T-helper 1 cell treated with Interleukin-12 subunit alpha and Interleukin-12 subunit beta and Interleukin-4 antibody, amounts not matched to agents 30 μg/mL and 1 μg/mL, for 36 hours (primary cell): ENCODE measurements around the gene NKX2-1.

Experiments used
- H3K27ac Mint-ChIP-seq: one replicate; pipeline ENCODE4 v1.8.0; 2021; ENCODE audit warnings: mild to moderate bottlenecking, mixed read lengths
- H3K27me3 Mint-ChIP-seq: one replicate; pipeline ENCODE4 v1.8.0; 2021; ENCODE audit warnings: low read depth, mixed read lengths
- H3K36me3 Mint-ChIP-seq: one replicate; pipeline ENCODE4 v1.8.0; 2021; ENCODE audit warnings: low read depth, mixed read lengths
- H3K4me1 Mint-ChIP-seq: one replicate; pipeline ENCODE4 v1.8.0; 2021; ENCODE audit warnings: low read depth, mixed read lengths
- H3K4me3 Mint-ChIP-seq: one replicate; pipeline ENCODE4 v1.8.0; 2021; ENCODE audit warnings: mild to moderate bottlenecking, moderate library complexity, mixed read lengths
- H3K9me3 Mint-ChIP-seq: one replicate; pipeline ENCODE4 v1.8.0; 2021; ENCODE audit warnings: mixed read lengths

Gene NKX2-1

DNA sequence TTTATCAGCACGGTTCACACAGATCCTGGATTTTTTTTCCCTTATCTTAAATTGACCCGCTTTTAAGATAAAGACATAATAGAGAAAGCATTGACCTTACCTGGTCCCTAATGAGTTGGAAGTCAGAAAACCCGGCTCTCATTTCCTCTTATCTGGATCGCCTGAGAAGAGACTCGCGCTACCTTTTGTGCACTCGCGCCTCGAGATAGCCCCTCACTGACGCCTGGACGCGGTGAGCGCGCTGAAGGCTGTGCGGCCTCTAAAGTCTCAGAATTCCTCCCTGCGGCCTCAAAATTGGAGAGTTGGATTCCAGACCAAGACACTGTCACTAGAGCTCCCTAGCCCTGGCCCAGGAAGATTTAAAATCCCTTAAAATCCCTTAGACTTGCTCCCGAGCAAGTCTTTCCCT is 7.0 kb downstream of the NKX2-1 start:
- Mint-ChIP-seq H3K36me3 (peaks cover 3% of the 10 kb centered on the region), H3K27ac (no peak overlapping the region), H3K27me3 (peaks cover 82% of the 10 kb centered on the region), H3K4me1 (peaks cover 2% of the 10 kb centered on the region), H3K4me3 (no peak overlapping the region), H3K9me3 (peaks cover 4% of the 10 kb centered on the region)

DNA sequence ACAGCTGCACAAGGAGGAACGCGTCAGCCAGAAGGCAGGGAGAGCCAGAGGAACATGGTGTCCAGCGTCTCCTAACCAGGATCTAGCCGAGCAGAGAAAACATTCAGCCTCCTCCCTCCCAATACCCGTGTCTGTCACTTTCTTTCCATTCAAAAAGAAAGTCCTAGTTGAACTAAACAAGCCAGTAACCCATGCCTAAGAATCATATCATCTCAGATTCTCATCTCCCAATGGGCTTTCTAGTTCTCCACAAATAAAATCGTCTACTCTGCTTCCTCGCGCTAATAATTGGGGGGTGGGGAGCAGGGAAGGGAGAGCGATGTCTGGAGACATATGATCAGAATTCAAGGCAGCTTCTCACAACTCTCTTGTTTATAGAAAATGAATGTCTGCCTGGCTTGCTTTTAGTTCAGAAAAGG is 7.4 kb downstream of the NKX2-1 start:
- Mint-ChIP-seq H3K27ac (no peak overlapping the region), H3K9me3 (peaks cover 4% of the 10 kb centered on the region), H3K4me3 (no peak overlapping the region), H3K4me1 (peaks cover 2% of the 10 kb centered on the region), H3K27me3 (peaks cover 86% of the 10 kb centered on the region), H3K36me3 (peaks cover 7% of the 10 kb centered on the region)

DNA sequence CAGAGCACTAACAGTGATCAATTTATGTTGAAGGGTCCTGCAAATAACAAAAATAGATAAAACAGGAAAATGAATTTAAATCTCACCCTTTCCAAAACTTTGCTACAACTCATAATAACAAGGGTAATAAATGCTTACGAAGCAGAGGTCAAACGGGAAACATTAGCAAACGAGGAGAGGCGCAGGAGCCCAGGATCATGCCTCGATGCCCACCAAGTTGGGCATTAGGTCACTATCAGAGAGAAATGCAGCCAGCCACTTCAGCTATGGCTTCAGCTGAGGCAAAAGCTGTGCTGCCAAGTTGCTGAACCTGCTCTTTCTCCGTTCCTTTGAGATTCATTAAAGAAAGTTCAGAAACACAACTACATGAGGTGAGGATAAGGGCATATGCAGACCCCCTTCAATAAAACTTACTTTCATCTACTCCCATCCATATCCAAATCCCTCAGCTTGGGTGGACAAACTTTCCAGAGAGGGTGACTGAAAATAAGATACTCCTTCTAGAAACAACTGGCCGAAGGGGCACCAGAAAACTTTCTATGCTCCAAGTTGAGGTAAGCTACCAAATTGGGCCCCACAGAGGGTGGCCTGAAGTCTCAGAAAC is 7.9 kb downstream of the NKX2-1 start:
- Mint-ChIP-seq H3K27ac (no peak overlapping the region), H3K27me3 (peaks cover 91% of the 10 kb centered on the region), H3K9me3 (peaks cover 4% of the 10 kb centered on the region), H3K36me3 (peaks cover 8% of the 10 kb centered on the region), H3K4me3 (no peak overlapping the region), H3K4me1 (peaks cover 2% of the 10 kb centered on the region)

DNA sequence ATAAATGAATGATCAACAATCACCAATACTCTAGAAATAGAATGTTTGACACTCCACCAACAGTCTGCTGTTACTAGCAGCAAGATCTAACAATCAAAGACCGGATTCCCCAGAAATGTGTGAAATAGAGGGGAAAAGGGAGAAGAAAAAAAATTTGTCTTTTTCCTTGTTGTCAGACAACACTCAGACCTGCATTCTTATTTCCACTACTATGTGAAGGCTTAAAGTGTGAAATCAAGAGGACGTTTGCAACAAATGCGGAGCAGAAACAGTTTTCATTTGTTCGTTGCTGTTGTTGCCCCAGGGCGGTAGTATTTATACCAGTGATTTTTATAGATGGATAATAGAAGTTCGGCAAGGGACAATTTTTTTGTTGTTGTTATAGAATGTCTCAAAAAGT is 9.2 kb downstream of the NKX2-1 start:
- peaks cover 4% of the 10 kb centered on the region for H3K9me3 Mint-ChIP-seq
- no peak overlapping the region for H3K27ac Mint-ChIP-seq
- H3K27me3 Mint-ChIP-seq = peaks cover 89% of the 10 kb centered on the region
- no peak overlapping the region for H3K4me3 Mint-ChIP-seq
- H3K36me3 Mint-ChIP-seq = peaks cover 5% of the 10 kb centered on the region
- peaks cover under 1% of the 10 kb centered on the region for H3K4me1 Mint-ChIP-seq

DNA sequence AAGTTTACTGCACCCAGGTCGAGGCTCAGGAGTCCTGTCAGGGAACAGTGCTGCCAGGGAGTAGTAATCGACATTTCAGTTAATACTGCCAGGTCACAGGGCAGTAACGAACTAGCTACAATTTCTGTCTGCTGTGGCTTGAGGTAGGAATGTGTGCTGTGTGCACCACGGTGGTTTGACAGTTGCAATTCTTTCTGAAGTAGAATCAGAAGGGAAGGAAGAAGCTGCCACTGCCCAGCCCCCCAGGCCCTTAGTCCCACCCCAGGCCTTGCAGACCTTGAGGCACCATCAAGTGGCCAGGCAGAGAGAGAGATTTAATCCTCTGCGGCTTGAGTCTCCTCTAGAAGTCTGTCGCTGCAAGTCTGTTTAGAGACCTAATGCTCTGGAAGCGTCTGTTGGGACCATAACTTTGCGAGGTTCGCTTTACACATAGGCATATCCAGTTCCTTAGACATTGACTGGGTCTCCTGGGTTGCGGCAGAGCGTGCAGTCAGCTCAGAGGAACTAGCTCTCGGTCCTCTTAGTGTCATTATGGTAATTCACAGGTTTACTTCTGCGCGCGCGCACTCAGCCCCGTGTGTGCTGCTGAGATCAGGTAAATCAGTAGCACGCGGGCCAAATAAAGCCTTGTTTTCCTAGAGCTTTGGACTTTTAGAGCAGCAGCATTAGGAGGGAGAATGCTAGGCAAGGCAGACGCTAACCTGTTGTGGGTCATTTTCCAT is 9.8 kb downstream of the NKX2-1 start:
- no peak overlapping the region for H3K4me3 Mint-ChIP-seq
- H3K9me3 Mint-ChIP-seq = peaks cover 4% of the 10 kb centered on the region
- H3K36me3 Mint-ChIP-seq = peaks cover 5% of the 10 kb centered on the region
- H3K27me3 Mint-ChIP-seq = peaks cover 84% of the 10 kb centered on the region
- H3K4me1 Mint-ChIP-seq = no peaks in the 10 kb centered on the region
- no peak overlapping the region for H3K27ac Mint-ChIP-seq

DNA sequence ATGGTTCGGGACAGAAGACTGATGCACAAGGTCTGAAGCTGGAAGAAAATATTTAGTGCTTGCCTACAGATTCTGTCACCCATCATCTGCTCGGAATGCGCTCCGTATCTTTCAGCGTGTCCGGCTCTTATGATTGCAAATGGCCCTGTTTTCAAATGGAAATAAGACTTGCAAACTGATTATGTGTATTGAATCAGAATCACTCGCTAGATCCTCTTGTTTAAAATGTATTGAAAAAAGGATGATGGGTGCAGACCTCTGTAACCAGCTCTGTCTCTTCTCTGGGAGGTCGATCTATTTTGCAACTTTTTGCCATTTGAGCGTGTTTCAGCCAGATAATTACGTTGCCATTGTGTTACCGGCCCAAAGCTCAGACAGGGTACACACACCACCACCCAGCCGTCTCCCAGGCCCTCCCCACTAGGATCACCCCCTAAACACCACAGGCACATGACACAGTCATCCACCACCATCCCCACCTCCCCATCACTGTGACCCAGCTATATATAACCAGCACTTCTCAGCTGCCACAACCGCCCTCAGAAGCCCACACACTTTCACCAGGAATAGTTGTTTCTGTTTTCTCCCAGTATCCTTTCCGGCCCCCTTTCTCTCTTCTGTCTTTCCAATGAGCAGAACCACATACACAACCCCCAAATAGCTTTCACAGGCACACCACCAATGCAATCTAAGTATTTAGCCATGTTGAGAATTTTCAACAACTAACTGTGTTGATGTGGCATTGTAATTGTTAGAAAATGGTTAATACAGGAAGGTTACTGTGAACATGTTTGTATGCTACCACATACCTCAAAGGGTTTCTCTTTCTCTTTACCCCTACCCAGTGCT is 10.7 kb downstream of the NKX2-1 start:
- H3K27me3 Mint-ChIP-seq = peaks cover 84% of the 10 kb centered on the region
- no peaks in the 10 kb centered on the region for H3K4me1 Mint-ChIP-seq
- H3K9me3 Mint-ChIP-seq = peaks cover 4% of the 10 kb centered on the region
- H3K27ac Mint-ChIP-seq = no peak overlapping the region
- H3K36me3 Mint-ChIP-seq = peaks cover 5% of the 10 kb centered on the region
- H3K4me3 Mint-ChIP-seq = no peak overlapping the region

DNA sequence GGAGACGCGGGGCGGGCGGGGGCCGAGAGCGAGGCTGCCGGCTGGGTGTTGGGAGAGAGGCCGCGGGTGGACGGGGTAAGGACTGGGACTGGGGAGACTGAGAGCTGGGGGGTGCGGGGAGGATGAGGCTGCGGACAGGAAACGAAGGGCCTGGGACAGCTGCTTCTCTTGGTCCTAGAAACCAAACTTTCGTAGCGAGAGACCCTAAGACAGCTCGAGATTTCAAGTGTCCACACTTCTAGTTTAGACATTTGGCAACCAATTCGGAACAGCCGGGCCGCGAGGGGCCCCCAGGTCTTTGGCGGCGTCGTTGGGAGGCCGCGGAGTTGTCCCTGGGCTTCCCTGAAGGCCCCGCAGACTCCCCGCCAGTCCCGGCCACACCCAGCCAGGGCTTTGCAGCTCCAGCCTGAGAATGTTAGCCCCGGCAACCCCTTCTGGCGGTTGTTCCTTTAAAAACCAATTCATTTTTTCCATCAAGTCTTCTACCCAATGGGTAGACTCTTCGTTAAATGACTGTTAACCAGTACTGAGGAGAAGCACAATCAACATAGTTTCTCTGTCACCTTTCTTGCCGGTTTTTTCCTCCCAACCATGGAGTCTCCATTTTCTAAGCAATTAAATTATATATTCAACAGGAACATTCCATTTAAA is 11.5 kb downstream of the NKX2-1 start:
- Mint-ChIP-seq H3K27me3 (peaks cover 81% of the 10 kb centered on the region), H3K9me3 (peaks cover 4% of the 10 kb centered on the region), H3K36me3 (peaks cover 5% of the 10 kb centered on the region), H3K27ac (no peak overlapping the region), H3K4me3 (no peak overlapping the region), H3K4me1 (no peaks in the 10 kb centered on the region)

DNA sequence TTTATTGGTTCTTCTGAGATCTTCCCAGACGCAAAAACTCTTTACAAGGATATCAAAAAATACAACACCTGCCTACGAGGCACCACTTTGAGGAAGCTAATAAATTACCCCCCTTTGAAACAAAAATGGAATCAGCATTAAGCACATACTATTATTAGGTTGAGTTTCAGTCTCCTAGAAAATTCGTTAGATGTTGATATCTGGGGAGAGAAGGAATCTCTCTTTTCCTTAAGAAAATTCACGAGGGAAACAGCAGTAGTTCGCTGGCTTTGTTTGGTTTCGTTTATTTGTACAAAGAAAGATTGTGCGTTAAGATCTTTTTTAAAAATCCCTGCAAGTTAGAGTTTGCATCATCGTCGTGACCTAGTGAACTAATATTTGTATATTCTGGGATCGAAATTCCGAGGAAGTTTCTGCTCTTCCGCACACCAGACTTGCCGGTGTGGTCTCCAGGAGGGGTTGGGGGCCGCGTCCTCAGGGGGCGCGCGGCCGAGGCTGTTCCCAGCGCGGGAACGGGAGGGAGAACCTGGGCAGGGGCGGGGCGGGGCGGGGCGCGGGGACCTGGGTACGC is 12.1 kb downstream of the NKX2-1 start:
- peaks cover 4% of the 10 kb centered on the region for H3K9me3 Mint-ChIP-seq
- no peak overlapping the region for H3K27ac Mint-ChIP-seq
- H3K4me1 Mint-ChIP-seq = no peaks in the 10 kb centered on the region
- peaks cover 83% of the 10 kb centered on the region for H3K27me3 Mint-ChIP-seq
- H3K36me3 Mint-ChIP-seq = peaks cover 5% of the 10 kb centered on the region
- no peak overlapping the region for H3K4me3 Mint-ChIP-seq

DNA sequence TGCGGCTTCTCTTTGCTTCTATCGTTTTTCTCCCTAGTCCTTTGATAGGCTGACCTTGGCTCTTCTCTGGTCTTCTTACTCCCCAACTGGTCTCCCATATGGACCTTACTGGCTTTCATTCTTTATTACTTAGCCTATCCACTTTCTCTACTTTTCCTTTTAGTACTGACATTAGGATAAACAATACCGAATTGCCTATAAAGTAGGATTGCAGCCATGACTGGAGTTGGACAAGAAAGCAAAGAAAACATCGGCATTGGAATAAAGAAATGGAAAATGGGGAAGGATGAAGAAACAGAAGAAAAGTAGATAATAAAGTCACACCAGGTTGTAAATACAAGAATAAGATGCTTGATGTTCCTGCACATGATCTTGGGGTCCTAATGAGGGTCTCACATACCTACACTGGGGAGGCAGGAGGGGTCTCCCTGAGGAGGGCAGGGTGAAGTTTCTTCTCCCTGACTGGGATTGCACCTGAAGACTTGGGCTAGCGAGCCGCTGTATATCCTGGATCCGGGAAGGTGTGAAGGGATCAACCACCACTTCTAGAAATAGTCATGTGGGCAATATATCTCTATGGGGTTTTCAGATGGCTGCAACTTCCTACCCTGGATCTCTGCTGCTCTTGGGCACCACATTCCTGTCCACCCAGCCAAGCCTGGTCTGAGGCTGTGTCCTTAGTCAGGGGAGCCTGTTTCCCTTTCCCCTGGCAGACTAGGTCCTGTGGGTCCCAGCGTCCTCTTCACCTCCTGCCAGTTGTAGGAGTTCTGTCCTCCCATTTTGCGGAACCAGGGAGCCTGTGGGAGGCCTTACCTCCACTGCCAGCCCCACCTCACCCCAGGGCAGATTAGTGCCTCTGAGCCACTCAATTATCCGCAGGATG is 13.1 kb downstream of the NKX2-1 start:
- Mint-ChIP-seq H3K9me3 (peaks cover 4% of the 10 kb centered on the region), H3K36me3 (peaks cover 5% of the 10 kb centered on the region), H3K27ac (no peak overlapping the region), H3K27me3 (peaks cover 83% of the 10 kb centered on the region), H3K4me3 (no peak overlapping the region), H3K4me1 (no peaks in the 10 kb centered on the region)

DNA sequence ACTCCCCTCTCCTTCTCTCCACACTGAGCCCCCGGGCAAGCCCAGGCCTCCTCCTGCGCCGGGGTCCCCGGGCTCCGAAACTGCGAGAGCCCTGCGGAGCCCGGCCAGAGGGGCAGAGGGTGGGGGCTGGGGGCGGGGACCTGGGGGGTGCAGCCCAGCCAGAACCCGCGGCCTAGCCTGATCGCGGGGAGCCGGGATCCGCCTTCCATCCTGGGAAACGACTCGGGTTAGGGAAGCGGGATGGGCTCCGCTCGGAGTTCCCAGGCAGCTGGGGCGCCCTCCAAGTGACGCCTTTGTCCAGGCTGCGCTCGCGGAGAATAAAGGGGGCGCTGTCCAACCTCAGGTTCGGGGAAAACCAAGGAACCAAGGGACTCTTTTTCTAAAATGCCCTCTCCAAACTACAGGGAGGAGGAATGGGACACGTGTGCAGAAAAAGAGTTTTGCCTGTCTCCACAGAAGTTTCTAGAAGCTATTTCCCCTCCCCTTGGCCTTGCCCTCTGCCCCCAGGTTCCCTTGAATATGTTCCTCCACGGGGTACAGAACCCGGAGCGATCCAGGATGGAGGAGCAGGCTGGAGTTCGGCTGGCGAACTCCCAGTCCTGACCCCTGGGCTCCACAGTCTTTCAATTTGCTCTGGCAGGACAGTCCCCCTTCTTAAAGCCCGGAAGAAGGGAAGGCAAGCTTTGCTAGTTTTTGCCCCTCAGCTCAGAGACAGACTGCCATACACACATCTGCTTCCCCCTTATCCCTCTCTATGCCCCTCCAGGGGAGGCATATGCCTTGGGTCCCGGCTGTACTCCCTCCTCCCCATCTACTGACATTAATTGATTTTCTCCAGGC is 13.9 kb downstream of the NKX2-1 start:
- peaks cover 86% of the 10 kb centered on the region for H3K27me3 Mint-ChIP-seq
- H3K36me3 Mint-ChIP-seq = peaks cover 5% of the 10 kb centered on the region
- H3K9me3 Mint-ChIP-seq = peaks cover 4% of the 10 kb centered on the region
- no peak overlapping the region for H3K4me3 Mint-ChIP-seq
- H3K4me1 Mint-ChIP-seq = no peaks in the 10 kb centered on the region
- no peak overlapping the region for H3K27ac Mint-ChIP-seq

DNA sequence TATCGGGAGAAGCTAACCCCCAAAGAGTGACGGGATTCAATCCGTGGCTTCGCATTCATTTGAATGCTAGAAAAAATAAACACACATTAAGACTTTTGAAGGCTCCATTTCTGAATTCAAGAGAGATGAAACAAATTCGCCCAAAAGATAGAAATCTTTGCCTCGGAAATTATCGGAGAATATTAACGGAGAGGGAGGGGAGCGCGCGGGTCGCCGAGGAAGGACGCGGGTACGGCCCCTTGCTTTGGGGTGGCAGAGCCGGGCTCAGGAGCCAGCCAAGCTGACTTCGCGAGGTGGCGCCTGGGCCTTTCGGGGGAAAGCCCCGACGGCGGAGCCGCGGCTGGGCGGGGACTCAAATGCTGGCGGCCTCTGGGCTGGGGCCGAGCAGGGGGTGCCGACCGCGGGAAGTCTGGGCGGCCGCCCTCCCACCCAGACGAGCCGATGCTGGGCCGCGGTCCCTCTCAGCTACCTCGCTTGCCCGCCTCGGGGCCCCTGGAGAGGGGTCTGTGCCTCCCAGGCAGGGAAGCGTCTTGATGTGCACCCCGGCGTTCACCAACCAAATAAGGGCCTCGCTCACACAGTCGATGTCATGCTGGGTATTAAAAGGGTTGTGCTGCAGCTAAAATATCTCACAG is 14.7 kb downstream of the NKX2-1 start:
- no peak overlapping the region for H3K4me3 Mint-ChIP-seq
- peaks cover 5% of the 10 kb centered on the region for H3K36me3 Mint-ChIP-seq

DNA sequence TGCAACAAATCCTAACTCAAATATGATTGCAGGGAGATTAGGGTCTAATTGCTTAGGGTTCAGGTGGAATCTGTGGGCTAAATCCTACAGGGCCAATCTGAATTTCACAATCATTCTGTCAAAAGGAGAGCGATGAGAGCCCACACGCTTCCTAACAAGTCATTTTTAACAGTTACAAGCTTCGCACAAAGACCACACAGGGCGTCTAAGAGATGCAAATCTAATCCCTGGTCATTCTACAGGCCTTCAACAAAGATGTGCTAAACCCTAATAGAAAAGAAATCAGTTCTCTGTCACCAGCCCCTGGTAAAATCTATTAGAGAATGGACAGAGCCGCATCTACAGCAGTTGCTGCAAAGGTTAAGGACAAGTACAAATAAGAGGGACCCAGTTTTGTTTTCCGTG is 15.3 kb downstream of the NKX2-1 start:
- Mint-ChIP-seq H3K9me3 (peaks cover 4% of the 10 kb centered on the region), H3K36me3 (peaks cover 5% of the 10 kb centered on the region), H3K27ac (no peak overlapping the region), H3K4me1 (no peaks in the 10 kb centered on the region), H3K27me3 (peaks cover 84% of the 10 kb centered on the region), H3K4me3 (no peak overlapping the region)

More for the DNA sequence above, 14.7 kb downstream of the NKX2-1 start:
- H3K27me3 Mint-ChIP-seq = peaks cover 84% of the 10 kb centered on the region
- no peaks in the 10 kb centered on the region for H3K4me1 Mint-ChIP-seq
- H3K9me3 Mint-ChIP-seq = peaks cover 4% of the 10 kb centered on the region
- no peak overlapping the region for H3K27ac Mint-ChIP-seq
